ENCODE measurements around the gene FBF1. TPM values are rescaled to one million over a fixed set of nuclear protein-coding genes. Genes with fewer than 3 reads are reported as not detected.

The FBF1 gene
- polyA plus RNA-seq, 1 experiment: 2.5 TPM

GRCh38 chr17:75876190-75876937 is 64.5 kb downstream of the FBF1 start:
- DNase-seq (ENCODE audit: low read depth, low spot score): no peak
- TF ChIP-seq CTCF (IDR thresholded peaks at IDR 0.05; ENCODE audit: low read depth, low read length): peak; percentile 17; the same call in 1 of the 2 replicates
- ChIA-PET POLR2A (interaction anchor here (0.8 to 1.3 kb wide), 3 partner anchors 18 to 21 kb away, joined by 4 to 12 read pairs (median 4); partner anchors contain the start of gene WBP2), CTCF (interaction anchor here (1.3 kb wide), 1 partner anchor 21 kb away, joined by 5 read pairs; the partner anchor contains the start of gene WBP2)
- no peaks in the 10 kb centered on the region; the same call in 1 of the 2 replicates for H3K9me3 ChIP-seq (ENCODE audit: control insufficient read depth, insufficient read depth, low read length)
- peak overlapping the region; percentile 89 for H3K27ac ChIP-seq (ENCODE audit: low read depth, low read length)
- H3K27me3 ChIP-seq (ENCODE audit: control insufficient read depth, insufficient read depth, low read length): peaks cover 6% of the 10 kb centered on the region
- peak overlapping the region; percentile 73 for H3K4me3 ChIP-seq (ENCODE audit: low read depth, low read length)

DNA sequence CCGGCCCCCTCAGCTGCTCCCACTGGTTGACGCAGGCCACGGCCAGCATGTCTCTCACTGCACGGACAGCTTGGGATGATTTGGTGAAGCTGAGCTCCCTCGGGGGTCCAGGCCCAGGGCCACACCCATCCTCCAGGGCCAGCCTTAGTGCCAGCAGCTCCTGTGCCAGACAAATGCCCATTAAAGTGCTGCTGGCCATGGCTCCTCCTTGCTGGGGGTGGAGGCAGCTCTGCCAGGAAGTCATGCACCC is 65.0 kb downstream of the FBF1 start:
- ChIA-PET POLR2A (interaction anchor here (0.8 kb wide), 1 partner anchor 20 kb away, joined by 4 read pairs; no protein-coding TSS in a partner anchor), CTCF (interaction anchor here (0.6 kb wide), 1 partner anchor 20 kb away, joined by 3 read pairs; no protein-coding TSS in a partner anchor)
- H3K27ac ChIP-seq (ENCODE audit: low read depth, low read length): peak overlapping the region; percentile 89
- no peak overlapping the region for H3K4me3 ChIP-seq (ENCODE audit: low read depth, low read length)
- peaks cover 3% of the 10 kb centered on the region for H3K27me3 ChIP-seq (ENCODE audit: control insufficient read depth, insufficient read depth, low read length)
- H3K9me3 ChIP-seq (ENCODE audit: control insufficient read depth, insufficient read depth, low read length): no peaks in the 10 kb centered on the region; the same call in 1 of the 2 replicates
- DNase-seq (ENCODE audit: low read depth, low spot score): no peak
- no peak for TF ChIP-seq CTCF (IDR thresholded peaks at IDR 0.05; ENCODE audit: low read depth, low read length)

- Histone ChIP-seq H3K27me3 (ENCODE audit: control insufficient read depth, insufficient read depth, low read length) (no peaks in the 10 kb centered on the region), H3K9me3 (ENCODE audit: control insufficient read depth, insufficient read depth, low read length) (no peaks in the 10 kb centered on the region; the same call in 1 of the 2 replicates), H3K4me3 (ENCODE audit: low read depth, low read length) (no peak overlapping the region), H3K27ac (ENCODE audit: low read depth, low read length) (no peak overlapping the region)
- DNase-seq (ENCODE audit: low read depth, low spot score): no peak
- POLR2A ChIA-PET: interaction anchor here (0.8 kb wide), 1 partner anchor 20 kb away, joined by 4 read pairs; no protein-coding TSS in a partner anchor
- CTCF ChIA-PET: interaction anchor here (0.6 kb wide), 1 partner anchor 20 kb away, joined by 3 read pairs; no protein-coding TSS in a partner anchor
- TF ChIP-seq CTCF (IDR thresholded peaks at IDR 0.05; ENCODE audit: low read depth, low read length): no peak
These were observed 65.5 kb downstream of the FBF1 start for GRCh38 chr17:75875182-75875939.

DNA sequence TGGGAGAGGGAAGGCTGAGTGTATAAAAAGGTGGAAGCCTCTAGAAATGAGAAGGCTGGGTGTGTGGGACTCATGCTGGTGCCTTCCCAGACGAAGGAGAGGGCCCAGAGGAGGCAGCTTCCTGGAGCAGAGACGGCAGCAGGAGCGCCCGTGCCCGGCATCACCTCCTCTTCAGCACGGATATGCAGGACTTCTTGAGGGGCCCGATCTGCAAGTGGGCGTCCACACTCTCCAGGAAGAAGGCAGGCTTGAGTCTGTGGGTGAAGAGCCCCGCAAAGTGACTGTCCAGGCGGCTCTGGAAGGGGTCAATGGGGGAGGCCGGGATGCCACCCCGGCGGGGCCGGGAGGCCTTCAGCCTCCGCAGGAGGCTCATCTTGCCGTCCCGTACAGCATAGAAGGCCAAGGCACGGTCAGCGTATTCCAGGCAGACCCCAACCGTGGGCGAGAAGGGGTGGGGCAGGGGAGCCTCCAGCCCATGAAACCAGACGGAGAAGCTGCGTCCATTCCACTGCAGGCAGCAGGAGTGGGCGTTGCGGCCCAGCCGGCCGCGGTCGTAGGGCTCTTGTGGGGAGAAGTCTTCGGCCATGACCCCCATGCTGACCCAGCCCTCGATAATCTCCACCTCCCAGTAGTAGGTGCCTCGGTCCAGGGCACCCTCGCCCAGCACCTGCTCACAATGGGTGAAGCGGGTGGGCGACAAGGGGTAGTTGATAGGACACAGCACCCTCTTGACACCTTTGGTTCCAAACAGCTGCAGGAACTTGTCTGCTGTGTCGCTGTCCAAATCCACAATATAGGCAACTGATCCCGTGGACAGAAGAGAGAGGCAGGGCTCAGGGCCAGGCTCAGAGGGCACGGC is 66.3 kb downstream of the FBF1 start:
- no peak overlapping the region for H3K27ac ChIP-seq (ENCODE audit: low read depth, low read length)
- H3K4me3 ChIP-seq (ENCODE audit: low read depth, low read length): no peak overlapping the region
- ChIA-PET POLR2A (interaction anchor here (0.8 kb wide), 1 partner anchor 95 kb away, joined by 5 read pairs; no protein-coding TSS in a partner anchor), CTCF (no interaction called here)
- no peaks in the 10 kb centered on the region; the same call in 1 of the 2 replicates for H3K9me3 ChIP-seq (ENCODE audit: control insufficient read depth, insufficient read depth, low read length)
- DNase-seq (ENCODE audit: low read depth, low spot score): no peak
- TF ChIP-seq CTCF (IDR thresholded peaks at IDR 0.05; ENCODE audit: low read depth, low read length): no peak
- H3K27me3 ChIP-seq (ENCODE audit: control insufficient read depth, insufficient read depth, low read length): no peaks in the 10 kb centered on the region
